GM10266 (cell line): ENCODE data around the gene IGF2BP2.

ENCODE experiments used
- DNase-seq: peaks from one replicate; pipeline ENCODE4 v3.0.0; 2012; ENCODE audit errors: extremely low spot score
- TF ChIP-seq, protein P1 (sequence below): IDR thresholded peaks from 2 replicates; pipeline ENCODE4 v1.5.1; 2012; ENCODE audit warnings: mild to moderate bottlenecking, low read depth; ENCODE audit not compliant: control insufficient read depth, insufficient read depth; ENCODE audit errors: missing control alignments

Gene IGF2BP2

GRCh38 chr3:185717627-185718402, 107.0 kb downstream of the IGF2BP2 start:
- no peak for DNase-seq
- TF ChIP-seq, protein P1, sequence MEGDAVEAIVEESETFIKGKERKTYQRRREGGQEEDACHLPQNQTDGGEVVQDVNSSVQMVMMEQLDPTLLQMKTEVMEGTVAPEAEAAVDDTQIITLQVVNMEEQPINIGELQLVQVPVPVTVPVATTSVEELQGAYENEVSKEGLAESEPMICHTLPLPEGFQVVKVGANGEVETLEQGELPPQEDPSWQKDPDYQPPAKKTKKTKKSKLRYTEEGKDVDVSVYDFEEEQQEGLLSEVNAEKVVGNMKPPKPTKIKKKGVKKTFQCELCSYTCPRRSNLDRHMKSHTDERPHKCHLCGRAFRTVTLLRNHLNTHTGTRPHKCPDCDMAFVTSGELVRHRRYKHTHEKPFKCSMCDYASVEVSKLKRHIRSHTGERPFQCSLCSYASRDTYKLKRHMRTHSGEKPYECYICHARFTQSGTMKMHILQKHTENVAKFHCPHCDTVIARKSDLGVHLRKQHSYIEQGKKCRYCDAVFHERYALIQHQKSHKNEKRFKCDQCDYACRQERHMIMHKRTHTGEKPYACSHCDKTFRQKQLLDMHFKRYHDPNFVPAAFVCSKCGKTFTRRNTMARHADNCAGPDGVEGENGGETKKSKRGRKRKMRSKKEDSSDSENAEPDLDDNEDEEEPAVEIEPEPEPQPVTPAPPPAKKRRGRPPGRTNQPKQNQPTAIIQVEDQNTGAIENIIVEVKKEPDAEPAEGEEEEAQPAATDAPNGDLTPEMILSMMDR, result no peak

DNA sequence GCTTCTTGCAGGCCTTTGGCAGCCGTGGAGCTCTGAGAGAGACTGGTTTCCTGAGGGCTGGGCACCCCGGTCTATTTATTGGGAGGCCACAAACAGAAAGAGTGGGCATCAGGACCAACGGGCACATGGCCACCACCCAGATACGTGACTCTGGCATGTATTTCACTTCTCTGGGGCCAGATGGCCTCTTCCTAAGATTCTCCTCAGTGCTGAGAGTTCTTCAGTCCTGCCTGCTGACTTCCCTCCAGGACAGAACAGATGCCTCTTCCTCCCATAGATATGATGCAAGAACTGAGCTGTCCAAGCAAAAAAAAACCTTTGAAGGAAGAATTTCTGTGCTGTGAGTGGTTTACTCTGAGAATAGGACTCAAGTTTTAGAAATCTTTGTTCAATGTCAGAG, 107.7 kb downstream of the IGF2BP2 start:
- no peak for DNase-seq
- TF ChIP-seq, protein P1, result no peak

DNA sequence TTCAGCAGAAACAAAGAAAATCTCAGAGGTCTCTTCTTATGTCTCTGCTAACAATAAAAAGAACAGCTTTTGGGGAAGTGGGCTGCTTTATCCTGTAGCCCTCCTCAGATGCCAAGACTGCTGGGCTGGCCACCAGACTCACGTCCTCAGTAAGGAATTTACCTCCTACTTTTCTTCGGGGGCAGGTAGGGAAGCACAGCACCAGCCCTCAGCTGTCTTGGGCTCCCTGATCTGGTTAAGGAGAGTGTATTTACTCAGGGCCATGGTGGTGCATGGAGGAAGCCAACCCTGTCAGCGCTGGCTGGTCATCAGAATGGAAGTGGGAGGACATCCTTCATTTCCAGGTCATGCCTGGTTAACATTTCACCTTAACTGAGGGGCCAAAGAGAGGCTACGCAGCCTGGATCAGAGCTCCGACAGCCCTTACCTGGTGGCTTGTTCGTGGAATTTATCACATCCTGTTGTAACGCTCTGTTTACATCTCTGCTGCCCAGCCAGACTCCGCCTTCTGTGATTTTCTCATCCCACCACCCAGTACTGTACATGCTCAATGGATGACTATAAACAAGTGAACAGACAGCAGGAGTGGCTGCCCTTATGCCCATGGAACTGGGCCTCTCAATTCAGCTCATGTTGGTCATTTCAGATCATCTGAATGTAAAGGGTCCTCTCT, 108.3 kb downstream of the IGF2BP2 start:
- TF ChIP-seq, protein P1, result no peak
- no peak for DNase-seq

DNA sequence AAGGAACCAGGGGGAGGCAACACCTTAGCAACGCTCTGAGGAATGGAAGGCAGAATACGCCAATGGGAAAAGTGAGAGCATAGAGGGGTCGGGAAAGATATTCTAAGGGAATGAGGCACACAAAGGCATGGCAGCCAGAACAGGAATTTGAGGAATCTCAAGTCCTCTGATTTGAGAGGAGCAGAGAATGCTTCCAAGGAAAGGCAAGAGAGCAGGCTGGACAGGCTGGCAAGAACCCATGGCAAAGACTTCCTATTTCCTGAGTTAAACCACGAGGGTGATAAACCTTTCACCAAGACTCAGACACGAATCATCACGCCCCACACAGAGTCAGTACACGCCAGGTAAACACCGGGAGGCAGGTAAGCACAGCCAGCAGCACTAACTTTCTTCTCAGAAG, 109.8 kb downstream of the IGF2BP2 start:
- no peak for DNase-seq

DNA sequence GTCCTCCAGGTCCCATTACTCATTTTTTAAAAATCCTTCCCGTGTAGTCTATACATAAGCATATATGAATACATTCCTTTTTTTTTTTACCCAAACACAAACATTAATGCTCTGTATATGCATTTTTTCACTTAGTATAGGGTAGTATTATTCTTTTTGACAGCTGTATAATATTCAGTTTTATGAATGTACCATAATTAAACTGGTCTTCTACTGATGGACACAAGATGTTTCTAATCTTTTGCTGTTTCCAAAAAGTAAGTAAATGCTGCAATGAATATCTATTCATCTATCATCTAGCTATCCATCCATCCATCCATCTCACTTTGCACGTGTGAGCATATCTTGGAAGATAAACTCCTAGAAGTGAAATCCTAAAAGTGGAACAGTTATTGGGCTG, 110.8 kb downstream of the IGF2BP2 start:
- DNase-seq, result no peak
- TF ChIP-seq, protein P1, result no peak

More for the DNA sequence above, 109.8 kb downstream of the IGF2BP2 start:
- TF ChIP-seq, protein P1, result no peak

- TF ChIP-seq, protein P1, result no peak
- DNase-seq, result no peak
Observed at GRCh38 chr3:185713015-185713414, 111.8 kb downstream of the IGF2BP2 start.

DNA sequence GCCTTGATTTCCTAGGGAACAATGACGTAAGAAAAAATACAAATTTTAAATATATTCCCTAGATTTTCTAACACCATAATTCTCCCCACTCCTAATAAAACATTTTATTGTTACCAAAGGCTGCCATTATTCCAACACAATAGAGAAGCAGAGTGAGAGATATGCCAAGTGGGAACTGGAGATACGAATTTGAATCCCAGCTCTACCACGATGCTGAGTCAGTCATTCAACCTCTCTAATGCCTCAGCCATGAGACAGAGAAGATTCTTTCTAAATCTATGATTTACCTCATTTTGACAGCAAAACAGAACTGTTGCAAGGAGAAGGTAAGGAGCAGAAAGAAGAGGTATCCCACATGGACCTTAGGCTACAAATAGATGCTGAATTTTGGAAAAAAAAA, 112.5 kb downstream of the IGF2BP2 start:
- TF ChIP-seq, protein P1, result no peak
- no peak for DNase-seq
